ENCODE data around the gene KCNK3. TPM values are rescaled to one million over a fixed set of nuclear protein-coding genes. Genes with fewer than 3 reads are reported as not detected.

Gene KCNK3
- polyA plus RNA-seq, 1 of the 3 experiments (the other 2 are of a cell fraction), result 0.16 TPM

GRCh38 chr2:26691161-26691560 is 1.4 kb upstream of the KCNK3 start:
- TF ChIP-seq FOXJ3 (CRISPR knock-in tag; IDR thresholded peaks at IDR 0.05), result no peak
- TF ChIP-seq CHD2 (IDR thresholded peaks at IDR 0.05; ENCODE audit: low read length, partially characterized antibody), result no peak
- TF ChIP-seq GABPA (IDR thresholded peaks at IDR 0.05; ENCODE audit: low read depth), result no peak
- TF ChIP-seq RFX5 (IDR thresholded peaks at IDR 0.05; ENCODE audit: low read length), result no peak
- no peak for TF ChIP-seq GATA2 (CRISPR knock-in tag; IDR thresholded peaks at IDR 0.05)
- no peak for TF ChIP-seq YY1 (IDR thresholded peaks at IDR 0.05; ENCODE audit: low read depth)
- TF ChIP-seq CTCF (IDR thresholded peaks at IDR 0.05), result no peak
- no peak for TF ChIP-seq TCF12 (IDR thresholded peaks at IDR 0.05)
- H3K4me3 ChIP-seq (ENCODE audit: low read depth in 2 of 2, low read length in 1 of 2), result no peak overlapping the region
- 42% methylated on average over 3 of the region's 3 CpGs for WGBS (ENCODE audit: low lambda C conversion rate)
- no peaks in the 10 kb centered on the region for H4K20me1 ChIP-seq (ENCODE audit: insufficient read depth)
- DNase-seq, result no peak
- H3K27me3 ChIP-seq (ENCODE audit: insufficient read depth), result peaks cover 52% of the 10 kb centered on the region
- peaks cover 0 to 35% of the 10 kb centered on the region in 2 experiments; a peak in 1 of 4 replicates for H3K4me1 ChIP-seq (ENCODE audit: control insufficient read depth in 1 of 2, insufficient read depth in 2 of 2, low read depth in 1 of 2, low read length in 1 of 2)
- H3K9me3 ChIP-seq, result no peaks in the 10 kb centered on the region
- ChIA-PET POLR2A (no interaction called here), CTCF (interaction anchor here (0.7 to 4.4 kb wide), 6 partner anchors 9 to 85 kb away, joined by 3 to 29 read pairs (median 4); no protein-coding TSS in a partner anchor)
- no peak overlapping the region for H3K9ac ChIP-seq
- no peaks in the 10 kb centered on the region for H3F3A ChIP-seq (replicated peaks; ENCODE audit: insufficient read depth)
- no peak overlapping the region for H2AFZ ChIP-seq (ENCODE audit: low read depth)
- H3K79me2 ChIP-seq (ENCODE audit: insufficient read depth), result no peaks in the 10 kb centered on the region
- H3K36me3 ChIP-seq (replicated peaks in 1 of 2; ENCODE audit: control insufficient read depth in 1 of 2, insufficient read depth in 2 of 2, low read length in 1 of 2), result no peaks in the 10 kb centered on the region
- no peaks in the 10 kb centered on the region for H3K9me2 ChIP-seq
- peak overlapping the region in 1 of 2 experiments; percentile 93; a peak in 2 of 4 replicates for H3K27ac ChIP-seq (ENCODE audit: low read depth in 2 of 2, low read length in 1 of 2)
- H3K4me2 ChIP-seq, result no peak overlapping the region

- TF ChIP-seq ELF1 (IDR thresholded peaks at IDR 0.05), result no peak
- no peak for TF ChIP-seq YY1 (IDR thresholded peaks at IDR 0.05; ENCODE audit: low read depth)
- TF ChIP-seq RFX5 (IDR thresholded peaks at IDR 0.05; ENCODE audit: low read length), result no peak
- no peak for TF ChIP-seq FOSL2 (IDR thresholded peaks at IDR 0.05; ENCODE audit: borderline replicate concordance, low read depth)
- no peak for TF ChIP-seq EP300 (IDR thresholded peaks at IDR 0.05; ENCODE audit: borderline replicate concordance in 1 of 2, low read depth in 1 of 2, low read length in 1 of 2)
- no peak for TF ChIP-seq MXI1 (IDR thresholded peaks at IDR 0.05; ENCODE audit: low read depth, low read length)
- TF ChIP-seq PBX3 (IDR thresholded peaks at IDR 0.05), result no peak
- TF ChIP-seq REST (IDR thresholded peaks at IDR 0.05; ENCODE audit: low read depth, low read length), result no peak
- peaks cover 5 to 31% of the 10 kb centered on the region in 2 experiments; a peak in 1 of 4 replicates for H3K4me1 ChIP-seq (ENCODE audit: control insufficient read depth in 1 of 2, insufficient read depth in 2 of 2, low read depth in 1 of 2, low read length in 1 of 2)
- H3K27me3 ChIP-seq (ENCODE audit: insufficient read depth), result peaks cover 46% of the 10 kb centered on the region
- ChIA-PET CTCF (interaction anchor here (1.0 to 5.2 kb wide), 6 partner anchors 10 to 86 kb away, joined by 3 to 35 read pairs (median 14); no protein-coding TSS in a partner anchor), POLR2A (interaction anchor here (0.6 kb wide), 1 partner anchor 29 kb away, joined by 3 read pairs; no protein-coding TSS in a partner anchor)
- H3K9me2 ChIP-seq, result no peaks in the 10 kb centered on the region
- H3F3A ChIP-seq (replicated peaks; ENCODE audit: insufficient read depth), result peaks cover under 1% of the 10 kb centered on the region
- H3K36me3 ChIP-seq (replicated peaks in 1 of 2; ENCODE audit: control insufficient read depth in 1 of 2, insufficient read depth in 2 of 2, low read length in 1 of 2), result no peaks in the 10 kb centered on the region
- H2AFZ ChIP-seq (ENCODE audit: low read depth), result no peak overlapping the region
- no peak for DNase-seq
- H3K9me3 ChIP-seq, result no peaks in the 10 kb centered on the region
- H3K79me2 ChIP-seq (ENCODE audit: insufficient read depth), result no peaks in the 10 kb centered on the region
- H4K20me1 ChIP-seq (ENCODE audit: insufficient read depth), result no peaks in the 10 kb centered on the region
- peak overlapping the region in 1 of 2 experiments; percentile 93; a peak in 2 of 4 replicates for H3K27ac ChIP-seq (ENCODE audit: low read depth in 2 of 2, low read length in 1 of 2)
- H3K4me2 ChIP-seq, result peak overlapping the region; percentile 68
- WGBS (ENCODE audit: low lambda C conversion rate), result 37% methylated on average over 6 of the region's 6 CpGs
- H3K9ac ChIP-seq, result no peak overlapping the region
- peak overlapping the region in 1 of 2 experiments; percentile 27; a peak in 1 of 4 replicates for H3K4me3 ChIP-seq (ENCODE audit: low read depth in 2 of 2, low read length in 1 of 2)
Measured at GRCh38 chr2:26691881-26692278, 642 bp upstream of the KCNK3 start.

Data from SK-N-SH (cell line).